HepG2 (cell line): ENCODE results near the gene ZBTB47. TPM values are rescaled to one million over a fixed set of nuclear protein-coding genes. Genes with fewer than 3 reads are reported as not detected.

Experiments used
- GTF2F1 ChIP-seq: fragments of 150-350 bp; IDR thresholded peaks from 2 replicates; pipeline ENCODE4 v1.6.1; 2014; ENCODE audit warnings: low read length
- NFIB ChIP-seq: sonication (generic); formaldehyde crosslinking; IDR thresholded peaks from 2 replicates; pipeline ENCODE4 v1.9.0; 2021; ENCODE audit warnings: missing genetic modification reagents, mild to moderate bottlenecking, borderline replicate concordance
- NFYC ChIP-seq: IDR thresholded peaks from 2 replicates; pipeline ENCODE4 v1.6.1; 2016; ENCODE audit warnings: missing genetic modification reagents, missing compliant biosample characterization
- ZNF549 ChIP-seq: sonication (generic); formaldehyde crosslinking; IDR thresholded peaks from 2 replicates; pipeline ENCODE4 v1.5.0; 2020; ENCODE audit warnings: missing genetic modification reagents
- ZNF777 ChIP-seq: sonication (generic); formaldehyde crosslinking; IDR thresholded peaks from 2 replicates; pipeline ENCODE4 v1.4.0; 2020; ENCODE audit warnings: missing genetic modification reagents
- polyA plus RNA-seq, 8 experiments: library from polyadenylated mRNA; depleted of rRNA in 3 of 8; stranded (reverse) in 7 of 8; unstranded in 1 of 8; fragments of >200 nt; fragmentation: Illumina TruSeq in 4 of 8; extraction: Trizol in 4 of 8; gene quantifications; 2 replicates each; pipeline versions ENCODE4 v1.2.1 to v1.2.3, GENCODE V29; 2011 to 2016; ENCODE audit warnings: low read depth in 4 of 8, missing spikeins in 1 of 8, mixed read lengths in 1 of 8; ENCODE audit not compliant: insufficient read depth in 1 of 8
- total RNA-seq, 5 experiments: library from RNA; depleted of rRNA; stranded (reverse); fragments of >200 nt; fragmentation: Illumina TruSeq; extraction: Trizol; gene quantifications; 2 replicates each; pipeline ENCODE4 v1.2.3, GENCODE V29; 2016; ENCODE audit warnings: low read depth in 1 of 5
- TF ChIP-seq, protein P1 (sequence below): sonication (generic); formaldehyde crosslinking; IDR thresholded peaks from one replicate; pipeline ENCODE4 v1.5.1; 2020; ENCODE audit warnings: mild to moderate bottlenecking, missing genetic modification reagents; ENCODE audit errors: not compliant biosample characterization
- TF ChIP-seq, protein P2 (sequence below): IDR thresholded peaks from 2 replicates; pipeline ENCODE4 v1.6.1; 2012; ENCODE audit warnings: inconsistent platforms

Gene ZBTB47
- total and polyA plus RNA-seq, 2 of the 13 experiments (the other 11 are each of a cell fraction or from before 2014, with no cell fraction given) = 1.5 to 3.1 TPM

DNA sequence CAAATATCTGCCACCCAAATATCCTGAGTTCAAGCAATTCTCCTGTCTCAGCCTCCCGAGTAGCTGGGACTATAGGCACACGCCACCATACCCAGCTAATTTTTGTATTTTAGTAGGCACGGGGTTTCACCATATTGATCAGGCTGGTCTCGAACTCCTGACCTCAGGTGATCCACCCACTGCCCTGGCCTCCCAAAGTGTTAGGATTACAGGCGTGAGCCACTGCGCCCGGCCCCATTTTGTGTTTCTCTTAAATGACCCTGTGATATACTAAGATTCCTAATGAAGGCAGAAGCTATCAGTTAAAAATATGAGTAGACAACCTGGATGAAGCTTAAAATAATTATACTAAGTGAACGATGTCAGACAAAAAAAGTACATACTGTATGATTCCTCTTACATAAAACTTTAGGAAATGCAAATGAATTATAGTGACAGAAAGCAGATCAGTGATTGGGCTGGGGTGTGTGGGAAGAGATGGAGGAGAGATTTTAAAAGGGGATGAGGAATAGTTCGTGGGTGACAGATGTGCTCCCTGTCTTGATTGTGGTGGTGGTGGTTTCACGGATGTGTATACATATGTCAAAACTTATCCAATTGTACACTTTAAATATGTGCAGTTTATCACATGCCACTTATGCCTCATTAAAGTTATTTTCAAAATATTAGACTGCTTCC lies 28.0 kb downstream of the ZBTB47 start (continued):
- TF ChIP-seq, protein P1, sequence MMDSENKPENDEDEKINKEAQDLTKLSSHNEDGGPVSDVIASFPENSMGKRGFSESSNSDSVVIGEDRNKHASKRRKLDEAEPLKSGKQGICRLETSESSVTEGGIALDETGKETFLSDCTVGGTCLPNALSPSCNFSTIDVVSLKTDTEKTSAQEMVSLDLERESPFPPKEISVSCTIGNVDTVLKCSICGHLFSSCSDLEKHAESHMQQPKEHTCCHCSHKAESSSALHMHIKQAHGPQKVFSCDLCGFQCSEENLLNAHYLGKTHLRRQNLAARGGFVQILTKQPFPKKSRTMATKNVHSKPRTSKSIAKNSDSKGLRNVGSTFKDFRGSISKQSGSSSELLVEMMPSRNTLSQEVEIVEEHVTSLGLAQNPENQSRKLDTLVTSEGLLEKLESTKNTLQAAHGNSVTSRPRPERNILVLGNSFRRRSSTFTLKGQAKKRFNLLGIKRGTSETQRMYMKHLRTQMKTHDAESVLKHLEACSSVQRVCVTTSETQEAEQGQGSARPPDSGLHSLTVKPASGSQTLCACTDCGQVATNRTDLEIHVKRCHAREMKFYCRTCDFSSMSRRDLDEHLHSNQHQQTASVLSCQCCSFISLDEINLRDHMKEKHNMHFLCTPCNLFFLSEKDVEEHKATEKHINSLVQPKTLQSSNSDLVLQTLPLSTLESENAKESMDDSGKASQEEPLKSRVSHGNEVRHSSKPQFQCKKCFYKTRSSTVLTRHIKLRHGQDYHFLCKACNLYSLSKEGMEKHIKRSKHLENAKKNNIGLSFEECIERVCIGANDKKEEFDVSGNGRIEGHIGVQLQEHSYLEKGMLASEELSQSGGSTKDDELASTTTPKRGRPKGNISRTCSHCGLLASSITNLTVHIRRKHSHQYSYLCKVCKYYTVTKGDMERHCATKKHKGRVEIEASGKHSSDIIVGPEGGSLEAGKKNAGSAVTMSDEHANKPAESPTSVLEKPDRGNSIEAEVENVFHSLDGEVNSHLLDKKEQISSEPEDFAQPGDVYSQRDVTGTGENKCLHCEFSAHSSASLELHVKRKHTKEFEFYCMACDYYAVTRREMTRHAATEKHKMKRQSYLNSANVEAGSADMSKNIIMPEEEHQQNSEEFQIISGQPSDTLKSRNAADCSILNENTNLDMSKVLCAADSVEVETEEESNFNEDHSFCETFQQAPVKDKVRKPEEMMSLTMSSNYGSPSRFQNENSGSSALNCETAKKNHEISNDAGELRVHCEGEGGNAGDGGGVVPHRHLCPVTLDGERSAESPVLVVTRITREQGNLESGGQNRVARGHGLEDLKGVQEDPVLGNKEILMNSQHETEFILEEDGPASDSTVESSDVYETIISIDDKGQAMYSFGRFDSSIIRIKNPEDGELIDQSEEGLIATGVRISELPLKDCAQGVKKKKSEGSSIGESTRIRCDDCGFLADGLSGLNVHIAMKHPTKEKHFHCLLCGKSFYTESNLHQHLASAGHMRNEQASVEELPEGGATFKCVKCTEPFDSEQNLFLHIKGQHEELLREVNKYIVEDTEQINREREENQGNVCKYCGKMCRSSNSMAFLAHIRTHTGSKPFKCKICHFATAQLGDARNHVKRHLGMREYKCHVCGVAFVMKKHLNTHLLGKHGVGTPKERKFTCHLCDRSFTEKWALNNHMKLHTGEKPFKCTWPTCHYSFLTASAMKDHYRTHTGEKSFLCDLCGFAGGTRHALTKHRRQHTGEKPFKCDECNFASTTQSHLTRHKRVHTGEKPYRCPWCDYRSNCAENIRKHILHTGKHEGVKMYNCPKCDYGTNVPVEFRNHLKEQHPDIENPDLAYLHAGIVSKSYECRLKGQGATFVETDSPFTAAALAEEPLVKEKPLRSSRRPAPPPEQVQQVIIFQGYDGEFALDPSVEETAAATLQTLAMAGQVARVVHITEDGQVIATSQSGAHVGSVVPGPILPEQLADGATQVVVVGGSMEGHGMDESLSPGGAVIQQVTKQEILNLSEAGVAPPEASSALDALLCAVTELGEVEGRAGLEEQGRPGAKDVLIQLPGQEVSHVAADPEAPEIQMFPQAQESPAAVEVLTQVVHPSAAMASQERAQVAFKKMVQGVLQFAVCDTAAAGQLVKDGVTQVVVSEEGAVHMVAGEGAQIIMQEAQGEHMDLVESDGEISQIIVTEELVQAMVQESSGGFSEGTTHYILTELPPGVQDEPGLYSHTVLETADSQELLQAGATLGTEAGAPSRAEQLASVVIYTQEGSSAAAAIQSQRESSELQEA = no peak
- TF ChIP-seq ZNF549 (CRISPR knock-in tag) (no peak), NFYC (CRISPR knock-in tag) (no peak), NFIB (no peak), ZNF777 (CRISPR knock-in tag) (no peak), GTF2F1 (no peak)
- TF ChIP-seq, protein P2, sequence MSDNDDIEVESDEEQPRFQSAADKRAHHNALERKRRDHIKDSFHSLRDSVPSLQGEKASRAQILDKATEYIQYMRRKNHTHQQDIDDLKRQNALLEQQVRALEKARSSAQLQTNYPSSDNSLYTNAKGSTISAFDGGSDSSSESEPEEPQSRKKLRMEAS = no peak
- TF ChIP-seq, all 625 proteins: peak for 0
